GM06990 (cell line): ENCODE data around the gene TMEM80.

Experiments used
- DNase-seq: peaks from one replicate; pipeline ENCODE4 v3.0.0-alpha.2; 2011; ENCODE audit not compliant: insufficient read length; ENCODE audit errors: extremely low read depth
- H3K27me3 ChIP-seq: replicated peaks from 2 replicates; pipeline ENCODE4 v1.6.0; 2011; ENCODE audit warnings: low read length; ENCODE audit not compliant: control insufficient read depth, insufficient read depth
- H3K36me3 ChIP-seq: 2 replicates; pipeline ENCODE4 v1.5.1; 2011; ENCODE audit warnings: low read length; ENCODE audit not compliant: control insufficient read depth, insufficient read depth
- H3K4me3 ChIP-seq: replicated peaks from 2 replicates; pipeline ENCODE4 v1.5.1; 2011; ENCODE audit warnings: low read depth, mild to moderate bottlenecking, control low read depth, low read length
- CTCF ChIP-seq: IDR thresholded peaks from 2 replicates; pipeline ENCODE4 v1.5.1; 2011; ENCODE audit warnings: low read length, control low read depth, mild to moderate bottlenecking, inconsistent platforms; ENCODE audit not compliant: insufficient read depth, poor library complexity, severe bottlenecking

TMEM80 gene

GRCh38 chr11:720017-720641 is 24.5 kb downstream of the TMEM80 start:
- DNase-seq = no peak
- no peak for TF ChIP-seq CTCF
- no peaks in the 10 kb centered on the region; the same call in 1 of the 2 replicates for H3K27me3 ChIP-seq
- no peaks in the 10 kb centered on the region for H3K36me3 ChIP-seq
- no peak overlapping the region for H3K4me3 ChIP-seq

GRCh38 chr11:720642-721246 is 25.1 kb downstream of the TMEM80 start:
- Histone ChIP-seq H3K27me3 (no peaks in the 10 kb centered on the region; the same call in 1 of the 2 replicates), H3K36me3 (no peaks in the 10 kb centered on the region), H3K4me3 (peak overlapping the region; percentile 37)
- TF ChIP-seq CTCF = no peak
- DNase-seq = no peak

GRCh38 chr11:721247-721740 is 25.7 kb downstream of the TMEM80 start:
- no peak for TF ChIP-seq CTCF
- Histone ChIP-seq H3K4me3 (peak overlapping the region; percentile 37; the same call in 1 of the 2 replicates), H3K27me3 (no peaks in the 10 kb centered on the region; the same call in 1 of the 2 replicates), H3K36me3 (no peaks in the 10 kb centered on the region)
- DNase-seq = no peak

GRCh38 chr11:721741-722345 is 26.2 kb downstream of the TMEM80 start:
- no peak overlapping the region for H3K4me3 ChIP-seq
- H3K36me3 ChIP-seq = no peaks in the 10 kb centered on the region
- no peaks in the 10 kb centered on the region; the same call in 1 of the 2 replicates for H3K27me3 ChIP-seq
- no peak for TF ChIP-seq CTCF
- DNase-seq = no peak

GRCh38 chr11:722346-722811 is 26.8 kb downstream of the TMEM80 start:
- no peak overlapping the region for H3K4me3 ChIP-seq
- no peaks in the 10 kb centered on the region; the same call in 1 of the 2 replicates for H3K27me3 ChIP-seq
- H3K36me3 ChIP-seq = no peaks in the 10 kb centered on the region
- TF ChIP-seq CTCF = no peak
- no peak for DNase-seq
